ENCODE measurements around the gene MIS18A.

Gene MIS18A

GRCh38 chr21:32257962-32258785 is 20.7 kb downstream of the MIS18A start:
- no peak overlapping the region for H3K4ac ChIP-seq (ENCODE audit: low read depth, low read length)
- H3K4me3 ChIP-seq (ENCODE audit: low read length): no peak overlapping the region
- no peaks in the 10 kb centered on the region for H3K4me1 ChIP-seq (ENCODE audit: control insufficient read depth, low read depth, low read length)
- no peak overlapping the region for H2BK120ac ChIP-seq (ENCODE audit: low read depth, low read length)
- H3K56ac ChIP-seq (ENCODE audit: low read length): no peak overlapping the region
- H4K8ac ChIP-seq (ENCODE audit: low read depth, low read length): no peak overlapping the region
- H3K4me2 ChIP-seq (ENCODE audit: low read length): no peak overlapping the region
- no peak overlapping the region for H2AK5ac ChIP-seq (ENCODE audit: low read length)
- no peak overlapping the region for H3K23ac ChIP-seq (ENCODE audit: low read length)
- H3K9ac ChIP-seq (ENCODE audit: low read length): no peak overlapping the region
- no peak overlapping the region for H2BK15ac ChIP-seq (replicated peaks; ENCODE audit: low read depth)
- no peak overlapping the region for H4K5ac ChIP-seq (ENCODE audit: low read length)
- H3K27ac ChIP-seq (ENCODE audit: low read depth, low read length): no peak overlapping the region
- no CpG with 5 or more reads among the region's 16 CpGs for WGBS (ENCODE audit: extremely low coverage, insufficient coverage, low lambda C conversion rate)
- no peaks in the 10 kb centered on the region for H3K79me1 ChIP-seq (ENCODE audit: low read length)
- no peaks in the 10 kb centered on the region for H3K36me3 ChIP-seq (ENCODE audit: control insufficient read depth, insufficient read depth, low read length)
- no peak overlapping the region for H2BK5ac ChIP-seq (ENCODE audit: low read length)
- H3K18ac ChIP-seq (ENCODE audit: low read length): no peak overlapping the region
- no peaks in the 10 kb centered on the region for H3K79me2 ChIP-seq (ENCODE audit: control insufficient read depth, insufficient read depth, low read length)
- no peaks in the 10 kb centered on the region for H3K27me3 ChIP-seq (ENCODE audit: insufficient read depth, low read length, poor library complexity)
- DNase-seq: peak; percentile 86

GRCh38 chr21:32256873-32257620 is 21.8 kb downstream of the MIS18A start:
- H3K4me2 ChIP-seq (ENCODE audit: low read length): no peak overlapping the region
- 100% methylated on average over 1 of the region's 9 CpGs for WGBS (ENCODE audit: extremely low coverage, insufficient coverage, low lambda C conversion rate)
- no peak overlapping the region for H4K8ac ChIP-seq (ENCODE audit: low read depth, low read length)
- H3K36me3 ChIP-seq (ENCODE audit: control insufficient read depth, insufficient read depth, low read length): no peaks in the 10 kb centered on the region
- H3K27ac ChIP-seq (ENCODE audit: low read depth, low read length): no peak overlapping the region
- no peak overlapping the region for H3K4me3 ChIP-seq (ENCODE audit: low read length)
- H3K56ac ChIP-seq (ENCODE audit: low read length): no peak overlapping the region
- DNase-seq: peak; percentile 21
- no peak overlapping the region for H3K9ac ChIP-seq (ENCODE audit: low read length)
- H2BK120ac ChIP-seq (ENCODE audit: low read depth, low read length): no peak overlapping the region
- no peak overlapping the region for H3K4ac ChIP-seq (ENCODE audit: low read depth, low read length)
- no peak overlapping the region for H3K18ac ChIP-seq (ENCODE audit: low read length)
- no peaks in the 10 kb centered on the region for H3K27me3 ChIP-seq (ENCODE audit: insufficient read depth, low read length, poor library complexity)
- H2BK5ac ChIP-seq (ENCODE audit: low read length): no peak overlapping the region
- H3K79me1 ChIP-seq (ENCODE audit: low read length): no peaks in the 10 kb centered on the region
- H2AK5ac ChIP-seq (ENCODE audit: low read length): no peak overlapping the region
- H3K4me1 ChIP-seq (ENCODE audit: control insufficient read depth, low read depth, low read length): no peaks in the 10 kb centered on the region
- H2BK15ac ChIP-seq (replicated peaks; ENCODE audit: low read depth): no peak overlapping the region
- H4K5ac ChIP-seq (ENCODE audit: low read length): no peak overlapping the region
- H3K79me2 ChIP-seq (ENCODE audit: control insufficient read depth, insufficient read depth, low read length): no peaks in the 10 kb centered on the region
- H3K23ac ChIP-seq (ENCODE audit: low read length): no peak overlapping the region

DNA sequence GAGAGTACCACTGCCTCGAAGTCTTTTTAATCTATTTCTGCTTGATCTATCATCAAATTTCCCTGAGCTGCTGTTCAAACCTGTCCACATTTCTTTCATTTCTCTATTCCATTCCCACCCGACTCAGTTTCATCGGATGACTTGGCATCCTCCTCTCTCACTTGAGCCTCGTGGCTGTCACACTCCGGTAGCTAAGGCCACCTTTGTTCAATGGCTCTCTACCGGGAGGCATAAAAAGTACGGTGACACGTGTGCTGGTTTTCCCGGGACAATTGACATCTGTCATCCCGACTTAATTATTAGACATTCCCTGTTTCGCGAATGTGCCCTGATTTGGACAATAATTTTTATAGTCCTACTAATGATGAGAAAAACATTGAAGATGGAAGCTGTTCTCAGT is 22.6 kb downstream of the MIS18A start:
- Histone ChIP-seq H2AK5ac (ENCODE audit: low read length) (no peak overlapping the region), H2BK15ac (replicated peaks; ENCODE audit: low read depth) (no peak overlapping the region), H4K8ac (ENCODE audit: low read depth, low read length) (no peak overlapping the region), H3K36me3 (ENCODE audit: control insufficient read depth, insufficient read depth, low read length) (no peaks in the 10 kb centered on the region), H3K4me2 (ENCODE audit: low read length) (no peak overlapping the region), H3K9ac (ENCODE audit: low read length) (no peak overlapping the region), H3K23ac (ENCODE audit: low read length) (no peak overlapping the region), H3K56ac (ENCODE audit: low read length) (no peak overlapping the region), H3K27ac (ENCODE audit: low read depth, low read length) (no peak overlapping the region), H3K4me1 (ENCODE audit: control insufficient read depth, low read depth, low read length) (no peaks in the 10 kb centered on the region), H2BK5ac (ENCODE audit: low read length) (no peak overlapping the region), H3K79me1 (ENCODE audit: low read length) (no peaks in the 10 kb centered on the region), H2BK120ac (ENCODE audit: low read depth, low read length) (no peak overlapping the region), H3K4me3 (ENCODE audit: low read length) (no peak overlapping the region), H3K79me2 (ENCODE audit: control insufficient read depth, insufficient read depth, low read length) (no peaks in the 10 kb centered on the region), H3K4ac (ENCODE audit: low read depth, low read length) (no peak overlapping the region), H3K27me3 (ENCODE audit: insufficient read depth, low read length, poor library complexity) (no peaks in the 10 kb centered on the region), H3K18ac (ENCODE audit: low read length) (no peak overlapping the region), H4K5ac (ENCODE audit: low read length) (no peak overlapping the region)
- WGBS (ENCODE audit: extremely low coverage, insufficient coverage, low lambda C conversion rate): no CpG with 5 or more reads among the region's 12 CpGs
- DNase-seq: no peak

DNA sequence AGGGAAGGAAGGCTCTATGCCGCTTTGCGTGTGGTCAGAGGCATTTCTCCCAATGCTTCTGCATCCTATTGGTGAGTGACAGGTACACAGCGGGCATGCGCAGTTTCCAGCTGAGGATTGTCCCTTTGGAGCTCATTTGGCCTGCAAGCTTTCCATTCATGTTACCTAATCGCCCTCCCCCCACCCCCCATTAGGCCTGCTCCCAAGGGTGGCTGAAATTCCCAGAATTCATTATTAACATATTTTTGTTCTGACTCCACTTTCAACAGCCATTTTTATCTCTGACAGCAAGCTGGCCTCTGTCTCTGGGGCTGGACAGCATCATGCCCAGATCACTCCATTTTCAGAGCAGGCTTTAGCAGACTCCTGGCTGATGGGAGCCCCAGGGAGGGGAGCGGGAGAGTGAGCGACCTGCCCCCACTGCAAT is 25.6 kb downstream of the MIS18A start:
- H3K4ac ChIP-seq (ENCODE audit: low read depth, low read length): no peak overlapping the region
- no peak overlapping the region for H3K27ac ChIP-seq (ENCODE audit: low read depth, low read length)
- H3K4me1 ChIP-seq (ENCODE audit: control insufficient read depth, low read depth, low read length): no peaks in the 10 kb centered on the region
- H3K4me3 ChIP-seq (ENCODE audit: low read length): no peak overlapping the region
- no peak for DNase-seq
- no peak overlapping the region for H3K18ac ChIP-seq (ENCODE audit: low read length)
- H3K79me1 ChIP-seq (ENCODE audit: low read length): no peaks in the 10 kb centered on the region
- no peaks in the 10 kb centered on the region for H3K79me2 ChIP-seq (ENCODE audit: control insufficient read depth, insufficient read depth, low read length)
- H4K8ac ChIP-seq (ENCODE audit: low read depth, low read length): no peak overlapping the region
- no peak overlapping the region for H4K5ac ChIP-seq (ENCODE audit: low read length)
- no peaks in the 10 kb centered on the region for H3K36me3 ChIP-seq (ENCODE audit: control insufficient read depth, insufficient read depth, low read length)
- no peak overlapping the region for H2AK5ac ChIP-seq (ENCODE audit: low read length)
- no peak overlapping the region for H3K4me2 ChIP-seq (ENCODE audit: low read length)
- no peak overlapping the region for H3K9ac ChIP-seq (ENCODE audit: low read length)
- no CpG with 5 or more reads among the region's 7 CpGs for WGBS (ENCODE audit: extremely low coverage, insufficient coverage, low lambda C conversion rate)
- no peak overlapping the region for H3K23ac ChIP-seq (ENCODE audit: low read length)
- H3K27me3 ChIP-seq (ENCODE audit: insufficient read depth, low read length, poor library complexity): no peaks in the 10 kb centered on the region
- H2BK15ac ChIP-seq (replicated peaks; ENCODE audit: low read depth): no peak overlapping the region
- H2BK120ac ChIP-seq (ENCODE audit: low read depth, low read length): no peak overlapping the region
- H2BK5ac ChIP-seq (ENCODE audit: low read length): no peak overlapping the region
- no peak overlapping the region for H3K56ac ChIP-seq (ENCODE audit: low read length)

- H3K4me1 ChIP-seq (ENCODE audit: control insufficient read depth, low read depth, low read length): no peaks in the 10 kb centered on the region
Measured at GRCh38 chr21:32252136-32252535, 26.7 kb downstream of the MIS18A start.

More at GRCh38 chr21:32252136-32252535, 26.7 kb downstream of the MIS18A start:
- no peak overlapping the region for H2BK5ac ChIP-seq (ENCODE audit: low read length)
- no peak overlapping the region for H3K4ac ChIP-seq (ENCODE audit: low read depth, low read length)
- H3K23ac ChIP-seq (ENCODE audit: low read length): no peak overlapping the region
- H3K36me3 ChIP-seq (ENCODE audit: control insufficient read depth, insufficient read depth, low read length): no peaks in the 10 kb centered on the region
- no peak overlapping the region for H3K18ac ChIP-seq (ENCODE audit: low read length)
- H3K56ac ChIP-seq (ENCODE audit: low read length): no peak overlapping the region
- no peak overlapping the region for H3K9ac ChIP-seq (ENCODE audit: low read length)
- DNase-seq: no peak
- no peak overlapping the region for H3K27ac ChIP-seq (ENCODE audit: low read depth, low read length)
- no peaks in the 10 kb centered on the region for H3K79me2 ChIP-seq (ENCODE audit: control insufficient read depth, insufficient read depth, low read length)
- H4K5ac ChIP-seq (ENCODE audit: low read length): no peak overlapping the region
- H3K27me3 ChIP-seq (ENCODE audit: insufficient read depth, low read length, poor library complexity): no peaks in the 10 kb centered on the region
- H2BK15ac ChIP-seq (replicated peaks; ENCODE audit: low read depth): no peak overlapping the region
- no peak overlapping the region for H2BK120ac ChIP-seq (ENCODE audit: low read depth, low read length)
- H3K4me2 ChIP-seq (ENCODE audit: low read length): no peak overlapping the region
- no peak overlapping the region for H4K8ac ChIP-seq (ENCODE audit: low read depth, low read length)
- no peaks in the 10 kb centered on the region for H3K79me1 ChIP-seq (ENCODE audit: low read length)
- H3K4me3 ChIP-seq (ENCODE audit: low read length): no peak overlapping the region
- H2AK5ac ChIP-seq (ENCODE audit: low read length): no peak overlapping the region

Data from mesendoderm (in vitro differentiated cells).